GM21619 (cell line): ENCODE data around the gene RTN4RL2.

Source experiments
- ATAC-seq: cut with Tn5 transposase; IDR thresholded peaks from one replicate; pipeline ENCODE4 v1.9.1; 2021; ENCODE audit not compliant: unreplicated experiment

The RTN4RL2 gene

DNA sequence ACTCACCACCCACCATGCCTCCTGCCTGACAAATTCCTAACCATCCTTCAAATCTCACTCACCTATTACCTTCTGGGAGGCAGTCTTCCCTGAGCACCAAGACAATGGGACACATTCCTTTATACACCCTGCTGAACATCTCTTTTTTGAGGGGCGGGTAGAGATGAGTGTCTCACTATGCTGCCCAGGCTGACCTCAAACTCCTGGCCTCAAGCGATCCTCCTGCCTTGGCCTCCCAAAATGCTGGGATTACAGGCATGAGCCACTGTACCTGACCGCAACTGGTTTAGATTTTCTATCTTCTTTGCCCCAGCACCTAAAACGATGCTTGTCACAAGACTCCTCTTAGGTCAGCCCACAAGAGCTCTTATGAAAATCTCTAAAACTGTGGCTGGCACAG lies 63.1 kb downstream of the RTN4RL2 start:
- ATAC-seq = no peak
